Calu3 (cell line): Measurements from ENCODE around the gene RNF44. TPM values are rescaled to one million over a fixed set of nuclear protein-coding genes. Genes with fewer than 3 reads are reported as not detected.

Experiments
- BruUV-seq: library from RNA; stranded (reverse); fragments of 400-500 nt; replicated peaks from 2 replicates; lab custom pipeline; 2021; lab: Mats Ljungman, UMichigan
- CTCF ChIA-PET: fragments of 300-600 bp; sonication (Branson Sonifier 250); formaldehyde crosslinking; loops from one replicate; lab custom pipeline; 2022; ENCODE audit warnings: antibody characterized with exemption; lab: Charles Lee
- DNase-seq: peaks from one replicate; pipeline ENCODE4 v3.0.0; 2022
- H3K27ac Mint-ChIP-seq: one replicate; pipeline ENCODE4 v1.8.0; 2022; ENCODE audit warnings: mixed read lengths; ENCODE audit not compliant: unreplicated experiment
- H3K27me3 Mint-ChIP-seq: one replicate; pipeline ENCODE4 v1.8.0; 2022; ENCODE audit warnings: mixed read lengths; ENCODE audit not compliant: unreplicated experiment
- H3K36me3 Mint-ChIP-seq: one replicate; pipeline ENCODE4 v1.8.0; 2022; ENCODE audit warnings: mild to moderate bottlenecking, moderate library complexity, mixed read lengths; ENCODE audit not compliant: insufficient read depth, unreplicated experiment
- H3K4me1 Mint-ChIP-seq: one replicate; pipeline ENCODE4 v1.8.0; 2022; ENCODE audit warnings: mild to moderate bottlenecking, low read depth, mixed read lengths; ENCODE audit not compliant: unreplicated experiment
- H3K4me3 Mint-ChIP-seq: one replicate; pipeline ENCODE4 v1.8.0; 2022; ENCODE audit warnings: mild to moderate bottlenecking, low read depth, moderate library complexity, mixed read lengths; ENCODE audit not compliant: unreplicated experiment
- H3K9me3 Mint-ChIP-seq: one replicate; pipeline ENCODE4 v1.8.0; 2022; ENCODE audit warnings: low read depth, mixed read lengths; ENCODE audit not compliant: unreplicated experiment
- CTCF ChIP-seq: fragments of 200-600 bp; IDR thresholded peaks from one replicate; pipeline ENCODE4 v1.8.0; 2022; ENCODE audit warnings: antibody characterized with exemption; ENCODE audit not compliant: unreplicated experiment
- intact Hi-C: fragments of 100-400 bp; cut with micrococcal nuclease; formaldehyde crosslinking; loops from one replicate; pipeline ENCODE4 v1.10.0; 2022; ENCODE audit not compliant: unreplicated experiment
- total RNA-seq: library from RNA; stranded (reverse); gene quantifications from 2 replicates; pipeline ENCODE4 v1.2.3, GENCODE V29; 2022

The RNF44 gene
- total RNA-seq, 1 experiment from 2014 or later, result 82.3 TPM

GRCh38 chr5:176497852-176498251 lies 39.4 kb downstream of the RNF44 start:
- H3K36me3 Mint-ChIP-seq, result peaks cover 66% of the 10 kb centered on the region
- BruUV-seq, result no TSS peak
- TF ChIP-seq CTCF, result no peak
- intact Hi-C loops, result no loop called here
- no peaks in the 10 kb centered on the region for H3K27me3 Mint-ChIP-seq
- DNase-seq, result no peak
- no peaks in the 10 kb centered on the region for H3K9me3 Mint-ChIP-seq
- no peaks in the 10 kb centered on the region for H3K4me1 Mint-ChIP-seq
- no peak overlapping the region for H3K4me3 Mint-ChIP-seq
- H3K27ac Mint-ChIP-seq, result no peak overlapping the region
- CTCF ChIA-PET, result no interaction called here

GRCh38 chr5:176492431-176492830 lies 44.8 kb downstream of the RNF44 start:
- Mint-ChIP-seq H3K36me3 (peaks cover 41% of the 10 kb centered on the region), H3K27ac (no peak overlapping the region), H3K4me1 (peaks cover 16% of the 10 kb centered on the region), H3K4me3 (no peak overlapping the region), H3K9me3 (no peaks in the 10 kb centered on the region), H3K27me3 (no peaks in the 10 kb centered on the region)
- DNase-seq, result no peak
- CTCF ChIA-PET, result interaction anchor here (1.2 kb wide), 1 partner anchor 16 kb away, joined by 3 read pairs; no protein-coding TSS in a partner anchor
- TF ChIP-seq CTCF, result no peak
- BruUV-seq, result no TSS peak
- intact Hi-C loops, result no loop called here

GRCh38 chr5:176491901-176492300 lies 45.3 kb downstream of the RNF44 start:
- BruUV-seq, result no TSS peak
- Mint-ChIP-seq H3K4me3 (no peak overlapping the region), H3K27me3 (no peaks in the 10 kb centered on the region), H3K4me1 (peaks cover 16% of the 10 kb centered on the region), H3K36me3 (peaks cover 36% of the 10 kb centered on the region), H3K9me3 (no peaks in the 10 kb centered on the region), H3K27ac (no peak overlapping the region)
- no peak for TF ChIP-seq CTCF
- intact Hi-C loops, result no loop called here
- CTCF ChIA-PET, result no interaction called here
- DNase-seq, result no peak

- no peak for DNase-seq
- Mint-ChIP-seq H3K4me3 (no peak overlapping the region), H3K4me1 (peaks cover 24% of the 10 kb centered on the region), H3K27ac (no peak overlapping the region), H3K36me3 (peaks cover 35% of the 10 kb centered on the region), H3K27me3 (no peaks in the 10 kb centered on the region), H3K9me3 (no peaks in the 10 kb centered on the region)
- CTCF ChIA-PET, result no interaction called here
- no TSS peak for BruUV-seq
- intact Hi-C loops, result no loop called here
- TF ChIP-seq CTCF, result no peak
Measured at GRCh38 chr5:176491101-176491502, 46.1 kb downstream of the RNF44 start.
